ENCODE measurements around the gene DEFB113. TPM values are rescaled to one million over a fixed set of nuclear protein-coding genes. Genes with fewer than 3 reads are reported as not detected.
"Not testable (repeated sequence)": the region's sequence is repeated elsewhere in the genome, so short reads cannot be mapped to it uniquely, and the experiment has no call there.

The DEFB113 gene
- total RNA-seq, 2 donors from 2014 or later, result not detected

- no peaks in the 10 kb centered on the region for H3K4me1 ChIP-seq
- no peak overlapping the region for H3K9ac ChIP-seq (ENCODE audit: low read depth in 2 of 2, low read length in 2 of 2)
- no peak overlapping the region for H3K4me3 ChIP-seq
- no peak for DNase-seq
- no peak for TF ChIP-seq CTCF (IDR thresholded peaks at IDR 0.05)
- no peaks in the 10 kb centered on the region for H3K27me3 ChIP-seq
- intact Hi-C loops (cut with DNase I), result no loop called here
- no peak overlapping the region for H3K27ac ChIP-seq
- no peaks in the 10 kb centered on the region for H3K9me3 ChIP-seq
- no peaks in the 10 kb centered on the region for H3K36me3 ChIP-seq
Measured at GRCh38 chr6:49950415-49950751, 19.0 kb downstream of the DEFB113 start.

- Histone ChIP-seq H3K4me3 (no peak overlapping the region), H3K27ac (no peak overlapping the region), H3K27me3 (no peaks in the 10 kb centered on the region), H3K9ac (ENCODE audit: low read depth in 2 of 2, low read length in 2 of 2) (no peak overlapping the region), H3K9me3 (no peaks in the 10 kb centered on the region), H3K4me1 (no peaks in the 10 kb centered on the region), H3K36me3 (no peaks in the 10 kb centered on the region)
- DNase-seq, result no peak
- TF ChIP-seq CTCF (IDR thresholded peaks at IDR 0.05), result no peak
- intact Hi-C loops (cut with DNase I), result no loop called here
Measured at GRCh38 chr6:49949062-49949461, 20.4 kb downstream of the DEFB113 start.

- intact Hi-C loops (cut with DNase I), result no loop called here
- no peaks in the 10 kb centered on the region for H3K9me3 ChIP-seq
- H3K27me3 ChIP-seq, result no peaks in the 10 kb centered on the region
- no peak for TF ChIP-seq CTCF (IDR thresholded peaks at IDR 0.05)
- no peaks in the 10 kb centered on the region for H3K4me1 ChIP-seq
- no peaks in the 10 kb centered on the region for H3K36me3 ChIP-seq
- DNase-seq, result no peak
- H3K4me3 ChIP-seq, result no peak overlapping the region
- no peak overlapping the region for H3K27ac ChIP-seq
- no peak overlapping the region for H3K9ac ChIP-seq (ENCODE audit: low read depth in 2 of 2, low read length in 2 of 2)
Measured at GRCh38 chr6:49946835-49947234, 22.6 kb downstream of the DEFB113 start.

- H3K9ac ChIP-seq (ENCODE audit: low read depth in 2 of 2, low read length in 2 of 2); H3K4me1 ChIP-seq; DNase-seq; H3K36me3 ChIP-seq; H3K9me3 ChIP-seq; H3K4me3 ChIP-seq; intact Hi-C loops (cut with DNase I); H3K27ac ChIP-seq; H3K27me3 ChIP-seq: not testable (repeated sequence)
Measured at GRCh38 chr6:49944068-49944467, 25.4 kb downstream of the DEFB113 start.

GRCh38 chr6:49939993-49940498, 29.4 kb downstream of the DEFB113 start:
- no peaks in the 10 kb centered on the region for H3K36me3 ChIP-seq
- H3K9me3 ChIP-seq, result no peaks in the 10 kb centered on the region
- intact Hi-C loops (cut with DNase I), result no loop called here
- no peak overlapping the region for H3K4me3 ChIP-seq
- no peak overlapping the region for H3K27ac ChIP-seq
- no peak overlapping the region for H3K9ac ChIP-seq (ENCODE audit: low read depth in 2 of 2, low read length in 2 of 2)
- DNase-seq, result no peak
- no peak for TF ChIP-seq CTCF (IDR thresholded peaks at IDR 0.05)
- H3K27me3 ChIP-seq, result no peaks in the 10 kb centered on the region
- H3K4me1 ChIP-seq, result no peaks in the 10 kb centered on the region

GRCh38 chr6:49937811-49938210, 31.6 kb downstream of the DEFB113 start:
- no peaks in the 10 kb centered on the region for H3K27me3 ChIP-seq
- TF ChIP-seq CTCF (IDR thresholded peaks at IDR 0.05), result no peak
- intact Hi-C loops (cut with DNase I), result no loop called here

More at GRCh38 chr6:49937811-49938210, 31.6 kb downstream of the DEFB113 start:
- H3K9ac ChIP-seq (ENCODE audit: low read depth in 2 of 2, low read length in 2 of 2), result no peak overlapping the region
- no peak for DNase-seq
- H3K36me3 ChIP-seq, result no peaks in the 10 kb centered on the region
- no peak overlapping the region for H3K4me3 ChIP-seq
- H3K27ac ChIP-seq, result no peak overlapping the region
- H3K9me3 ChIP-seq, result no peaks in the 10 kb centered on the region
- no peaks in the 10 kb centered on the region for H3K4me1 ChIP-seq

Measured in colonic mucosa (tissue), 4 donors.